ENCODE results near the gene GPR78.
"Not testable (repeated sequence)": the region's sequence is repeated elsewhere in the genome, so short reads cannot be mapped to it uniquely, and the experiment has no call there.

Gene GPR78

DNA sequence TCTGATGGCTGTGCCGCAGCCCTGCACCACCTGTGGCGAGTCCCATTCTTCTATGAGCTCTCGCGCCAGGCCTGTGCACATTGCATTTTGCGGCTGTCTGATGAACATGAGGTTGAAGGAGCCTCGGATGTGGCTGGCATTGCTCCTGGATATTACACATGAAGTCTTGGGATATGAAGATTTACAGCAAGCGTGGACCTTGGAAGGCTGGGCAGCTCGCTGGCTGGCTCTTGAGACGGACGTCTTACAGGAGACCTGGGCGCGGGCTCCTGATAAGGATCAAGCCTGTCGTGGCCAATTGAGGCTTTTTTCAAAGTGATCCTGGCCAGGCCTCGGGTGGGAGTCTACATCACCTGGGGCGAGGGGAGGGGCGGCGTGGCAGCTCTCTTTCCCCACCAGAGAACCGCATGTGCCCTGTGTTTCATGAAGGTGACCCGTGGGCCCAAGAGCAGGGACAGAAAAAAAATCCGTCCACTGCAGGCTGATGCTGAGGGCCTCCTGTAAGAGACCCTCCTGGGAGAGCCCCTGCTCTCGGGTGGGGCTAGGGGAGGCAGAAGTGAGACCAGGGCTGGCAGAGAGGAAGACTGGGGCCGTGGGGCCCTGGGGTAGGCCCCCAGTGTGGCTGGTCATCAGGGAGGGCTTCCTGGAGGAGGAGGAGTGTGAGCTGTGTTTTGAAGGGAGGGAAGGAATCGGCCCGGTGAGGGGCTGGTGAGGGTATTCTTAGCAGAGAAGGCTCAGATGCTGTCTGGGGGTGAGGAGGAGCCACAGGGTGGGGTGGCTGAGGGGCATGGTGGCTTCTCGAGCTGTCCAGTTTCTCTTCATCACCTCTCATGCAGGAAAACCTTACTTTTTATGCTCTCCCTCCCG lies 36.0 kb downstream of the GPR78 start:
- no peak for DNase-seq (ENCODE audit: low read depth, low spot score)

DNA sequence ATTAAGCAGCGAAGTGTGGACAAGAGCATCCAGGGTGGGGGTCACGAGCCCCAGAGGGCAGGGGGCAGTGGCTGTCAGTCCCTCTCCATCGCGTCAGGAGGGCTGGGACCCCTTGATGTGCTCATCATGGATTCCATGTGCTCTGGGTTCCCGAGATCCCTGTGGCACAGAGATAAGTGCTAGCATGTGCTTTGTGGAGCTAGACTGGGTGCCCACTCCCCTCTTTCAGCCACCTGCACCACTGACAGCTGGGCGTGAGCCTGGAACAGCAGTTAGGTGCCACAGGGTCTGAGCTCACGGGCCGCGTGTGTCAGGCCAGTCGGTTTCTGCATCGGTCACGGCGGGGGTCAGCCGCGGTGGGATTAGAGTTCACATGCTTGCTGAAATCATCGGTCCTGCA lies 36.6 kb downstream of the GPR78 start:
- DNase-seq (ENCODE audit: low read depth, low spot score) = no peak

DNA sequence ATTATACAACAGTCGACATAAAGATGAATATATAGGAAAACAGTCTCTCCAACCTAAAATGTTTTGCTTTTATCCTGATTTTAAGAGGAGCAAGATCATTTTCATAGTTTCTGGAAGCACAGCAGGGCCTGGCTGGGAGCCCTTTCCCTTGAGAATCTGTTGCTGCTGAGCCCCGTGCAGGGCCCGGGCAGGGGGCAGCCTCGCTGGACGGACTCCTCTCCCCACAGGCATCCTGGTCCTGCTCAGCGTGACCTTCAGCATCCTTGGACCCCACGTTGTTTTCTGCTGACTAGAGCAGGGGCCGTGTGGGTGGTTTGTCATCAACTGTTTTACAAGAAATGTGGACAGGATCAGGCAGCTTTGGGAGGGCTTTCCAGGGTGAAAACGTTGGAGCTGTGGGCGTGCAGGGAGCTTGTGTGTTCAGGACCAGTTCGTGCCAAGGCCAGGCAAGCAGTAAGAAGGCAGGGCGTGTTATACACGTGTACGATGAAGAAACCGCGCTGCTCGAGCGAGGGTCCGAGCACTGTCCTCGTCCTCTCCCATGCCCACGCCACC lies 37.4 kb downstream of the GPR78 start:
- no peak for DNase-seq (ENCODE audit: low read depth, low spot score)

DNA sequence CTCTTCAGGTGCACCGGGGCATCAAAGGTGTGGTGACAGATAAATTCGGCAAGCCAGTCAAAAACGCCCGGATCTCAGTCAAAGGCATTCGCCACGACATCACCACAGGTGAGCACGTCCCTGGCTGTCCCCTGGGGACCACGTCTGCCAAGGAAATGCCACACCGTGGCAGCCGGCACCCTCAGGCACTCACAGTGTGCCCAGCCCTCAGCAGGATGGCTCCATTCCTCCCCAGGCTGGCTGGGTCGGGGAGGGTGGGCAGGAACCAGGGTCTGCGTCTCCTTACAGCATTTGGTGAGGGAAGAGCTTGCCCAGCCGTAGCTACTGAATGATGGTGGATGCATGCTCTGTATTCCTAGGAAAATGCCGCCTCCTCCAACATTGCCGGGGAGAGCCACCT lies 38.2 kb downstream of the GPR78 start:
- no peak for DNase-seq (ENCODE audit: low read depth, low spot score)

DNA sequence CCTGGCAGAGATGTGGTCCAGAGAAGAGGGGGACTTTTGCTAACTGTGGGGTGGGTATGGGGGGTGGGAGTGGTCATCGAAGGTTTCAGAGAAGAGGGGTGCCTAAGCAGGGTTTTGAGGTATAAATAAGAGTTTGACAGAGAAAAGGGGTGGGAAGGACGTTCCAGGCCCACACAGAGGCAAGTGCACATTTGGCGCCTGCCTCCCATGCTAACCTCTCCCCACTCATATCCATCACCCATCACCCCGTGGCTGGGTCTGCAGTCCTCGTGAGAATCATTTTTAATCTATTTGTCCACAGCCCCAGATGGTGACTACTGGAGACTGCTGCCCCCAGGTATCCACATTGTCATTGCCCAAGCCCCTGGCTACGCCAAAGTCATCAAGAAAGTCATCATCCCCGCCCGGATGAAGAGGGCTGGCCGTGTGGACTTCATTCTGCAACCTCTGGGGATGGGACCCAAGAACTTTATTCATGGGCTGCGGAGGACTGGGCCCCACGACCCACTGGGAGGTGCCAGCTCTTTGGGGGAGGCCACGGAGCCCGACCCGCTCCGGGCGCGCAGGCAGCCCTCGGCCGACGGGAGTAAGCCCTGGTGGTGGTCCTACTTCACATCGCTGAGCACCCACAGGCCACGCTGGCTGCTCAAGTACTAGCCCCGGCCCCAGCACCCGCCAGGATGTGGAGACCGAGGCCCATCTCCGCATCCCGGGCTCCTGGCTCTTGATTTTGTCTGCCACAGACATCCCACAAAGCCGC lies 38.9 kb downstream of the GPR78 start:
- no peak for DNase-seq (ENCODE audit: low read depth, low spot score)

DNA sequence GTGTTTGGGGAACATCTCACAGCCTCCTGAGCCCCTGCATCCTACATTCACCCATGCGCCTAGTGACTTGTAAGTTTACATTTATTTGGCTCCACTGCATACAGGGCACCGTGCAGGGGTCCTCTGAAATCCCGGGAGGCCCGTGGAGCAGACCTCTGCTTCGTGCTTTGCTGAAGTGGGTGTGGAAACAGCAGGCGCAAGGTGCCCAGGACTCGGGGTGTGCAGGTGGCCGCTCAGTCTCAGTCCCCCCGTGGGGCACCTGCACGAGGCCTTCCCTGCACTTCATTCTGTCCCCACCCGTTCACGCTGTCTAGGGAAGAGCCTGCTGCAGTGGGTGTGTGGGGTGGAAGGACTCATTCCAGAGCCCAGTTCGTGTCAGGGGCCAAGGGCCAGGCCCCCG lies 40.9 kb downstream of the GPR78 start:
- DNase-seq (ENCODE audit: low read depth, low spot score) = not testable (repeated sequence)

DNA sequence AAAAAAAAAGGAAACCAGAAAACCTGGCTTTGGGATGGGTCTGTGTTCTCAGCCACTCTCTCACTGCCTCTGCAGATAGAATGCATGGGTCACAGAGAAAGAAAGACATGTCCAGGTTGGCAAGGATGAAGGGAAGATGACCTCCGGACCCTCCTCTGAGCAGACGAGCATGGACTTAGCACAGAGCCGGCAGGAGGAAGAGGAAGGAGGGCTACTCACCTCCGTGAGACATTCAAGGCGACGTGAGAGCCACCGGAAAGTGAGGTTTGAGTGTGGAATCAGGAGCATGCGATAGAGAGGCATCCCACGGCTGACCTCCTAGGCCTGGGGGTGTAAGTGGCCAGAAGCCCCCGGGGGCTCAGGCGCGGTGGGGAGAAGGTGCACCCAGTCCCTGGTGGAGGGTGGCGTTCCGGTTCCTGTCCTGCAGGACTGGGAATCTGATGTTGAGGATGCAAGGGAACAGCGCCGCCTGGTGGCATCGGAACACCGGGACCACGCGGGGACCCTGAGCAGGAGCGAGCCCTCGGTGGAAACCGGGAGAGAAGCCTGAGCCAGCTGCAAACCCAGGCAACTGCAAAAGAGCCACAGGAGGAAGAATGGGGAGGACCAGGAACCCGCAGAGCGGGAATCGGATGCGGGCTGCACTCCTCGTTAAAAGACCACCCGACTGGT lies 44.5 kb downstream of the GPR78 start:
- not testable (repeated sequence) for DNase-seq (ENCODE audit: low read depth, low spot score)

DNA sequence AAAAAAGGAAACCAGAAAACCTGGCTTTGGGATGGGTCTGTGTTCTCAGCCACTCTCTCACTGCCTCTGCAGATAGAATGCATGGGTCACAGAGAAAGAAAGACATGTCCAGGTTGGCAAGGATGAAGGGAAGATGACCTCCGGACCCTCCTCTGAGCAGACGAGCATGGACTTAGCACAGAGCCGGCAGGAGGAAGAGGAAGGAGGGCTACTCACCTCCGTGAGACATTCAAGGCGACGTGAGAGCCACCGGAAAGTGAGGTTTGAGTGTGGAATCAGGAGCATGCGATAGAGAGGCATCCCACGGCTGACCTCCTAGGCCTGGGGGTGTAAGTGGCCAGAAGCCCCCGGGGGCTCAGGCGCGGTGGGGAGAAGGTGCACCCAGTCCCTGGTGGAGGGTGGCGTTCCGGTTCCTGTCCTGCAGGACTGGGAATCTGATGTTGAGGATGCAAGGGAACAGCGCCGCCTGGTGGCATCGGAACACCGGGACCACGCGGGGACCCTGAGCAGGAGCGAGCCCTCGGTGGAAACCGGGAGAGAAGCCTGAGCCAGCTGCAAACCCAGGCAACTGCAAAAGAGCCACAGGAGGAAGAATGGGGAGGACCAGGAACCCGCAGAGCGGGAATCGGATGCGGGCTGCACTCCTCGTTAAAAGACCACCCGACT lies 50.2 kb downstream of the GPR78 start:
- DNase-seq (ENCODE audit: low read depth, low spot score) = not testable (repeated sequence)

DNA sequence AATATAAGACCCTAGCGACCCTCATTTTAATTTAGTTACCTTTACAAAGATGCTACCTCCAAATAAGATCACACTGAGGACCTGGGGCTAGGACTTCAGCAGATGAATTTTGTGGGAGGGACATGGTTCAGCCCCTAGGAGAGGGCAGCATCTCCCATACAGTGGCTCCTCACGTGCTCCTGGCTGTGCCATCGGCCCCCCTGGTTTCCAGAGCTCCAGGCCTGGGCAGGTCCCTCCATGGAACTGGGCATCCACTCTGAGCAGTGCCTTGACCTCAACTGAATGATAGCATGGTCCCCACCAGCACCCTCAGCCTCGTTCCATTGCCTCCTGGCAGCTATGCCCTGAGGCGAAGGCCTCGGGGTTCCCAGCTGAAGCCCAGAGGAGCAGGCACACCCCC lies 51.7 kb downstream of the GPR78 start:
- not testable (repeated sequence) for DNase-seq (ENCODE audit: low read depth, low spot score)

DNA sequence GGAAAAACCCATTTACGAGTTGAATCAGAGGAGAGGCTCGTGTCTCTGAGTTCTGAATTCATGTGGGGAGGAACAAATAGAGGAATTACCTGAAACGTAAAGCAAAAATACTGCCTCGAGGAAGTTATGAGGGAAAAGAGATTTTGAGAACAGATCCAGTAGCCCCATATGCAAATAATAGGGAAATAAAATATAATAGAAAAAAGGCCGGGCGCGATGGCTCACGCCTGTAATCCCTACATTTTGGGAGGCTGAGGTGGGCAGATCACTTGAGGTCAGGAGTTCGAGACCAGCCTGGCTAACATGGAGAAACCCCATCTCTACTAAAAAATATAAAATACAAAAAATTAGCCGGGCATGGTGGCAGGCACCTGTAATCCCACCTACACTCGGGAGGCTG lies 54.6 kb downstream of the GPR78 start:
- not testable (repeated sequence) for DNase-seq (ENCODE audit: low read depth, low spot score)

DNA sequence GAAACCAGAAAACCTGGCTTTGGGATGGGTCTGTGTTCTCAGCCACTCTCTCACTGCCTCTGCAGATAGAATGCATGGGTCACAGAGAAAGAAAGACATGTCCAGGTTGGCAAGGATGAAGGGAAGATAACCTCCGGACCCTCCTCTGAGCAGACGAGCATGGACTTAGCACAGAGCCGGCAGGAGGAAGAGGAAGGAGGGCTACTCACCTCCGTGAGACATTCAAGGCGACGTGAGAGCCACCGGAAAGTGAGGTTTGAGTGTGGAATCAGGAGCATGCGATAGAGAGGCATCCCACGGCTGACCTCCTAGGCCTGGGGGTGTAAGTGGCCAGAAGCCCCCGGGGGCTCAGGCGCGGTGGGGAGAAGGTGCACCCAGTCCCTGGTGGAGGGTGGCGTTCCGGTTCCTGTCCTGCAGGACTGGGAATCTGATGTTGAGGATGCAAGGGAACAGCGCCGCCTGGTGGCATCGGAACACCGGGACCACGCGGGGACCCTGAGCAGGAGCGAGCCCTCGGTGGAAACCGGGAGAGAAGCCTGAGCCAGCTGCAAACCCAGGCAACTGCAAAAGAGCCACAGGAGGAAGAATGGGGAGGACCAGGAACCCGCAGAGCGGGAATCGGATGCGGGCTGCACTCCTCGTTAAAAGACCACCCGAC lies 55.8 kb downstream of the GPR78 start:
- DNase-seq (ENCODE audit: low read depth, low spot score) = not testable (repeated sequence)

All from brain pericyte (primary cell).